Measurements from ENCODE around the gene NRIP2.

NRIP2 gene

GRCh38 chr12:2804393-2805142 is 30.3 kb downstream of the NRIP2 start:
- no peak for DNase-seq

GRCh38 chr12:2803635-2804392 is 31.0 kb downstream of the NRIP2 start:
- no peak for DNase-seq

GRCh38 chr12:2801044-2801783 is 33.6 kb downstream of the NRIP2 start:
- DNase-seq: no peak

- no peak for DNase-seq
These were observed 34.7 kb downstream of the NRIP2 start for GRCh38 chr12:2800046-2800570.

GRCh38 chr12:2797721-2798418 is 37.0 kb downstream of the NRIP2 start:
- no peak for DNase-seq

- no peak for DNase-seq
These were observed 38.6 kb downstream of the NRIP2 start for GRCh38 chr12:2796187-2796666.

- DNase-seq: peak; percentile 66
These were observed 39.3 kb downstream of the NRIP2 start for GRCh38 chr12:2795291-2796186.

- DNase-seq: peak; percentile 91
These were observed 40.0 kb downstream of the NRIP2 start, which contains the start of gene FKBP4 for GRCh38 chr12:2794736-2795289. TSS of gene FKBP4 (plus strand) at chr12:2794970. CDS start at chr12:2795140, 170 bp downstream.

GRCh38 chr12:2794191-2794735 is 40.6 kb downstream of the NRIP2 start:
- no peak for DNase-seq

GRCh38 chr12:2793561-2793960 is 41.3 kb downstream of the NRIP2 start:
- no peak for DNase-seq

- DNase-seq: no peak
These were observed 41.9 kb downstream of the NRIP2 start for GRCh38 chr12:2792671-2793500.

GRCh38 chr12:2791089-2791488 is 43.7 kb downstream of the NRIP2 start:
- no peak for DNase-seq

GRCh38 chr12:2785017-2785416 is 49.8 kb downstream of the NRIP2 start:
- no peak for DNase-seq

- DNase-seq: peak; percentile 11
These were observed 50.8 kb downstream of the NRIP2 start for GRCh38 chr12:2783936-2784600.

GRCh38 chr12:2779281-2779680 is 55.6 kb downstream of the NRIP2 start:
- no peak for DNase-seq

GRCh38 chr12:2776129-2776806 is 58.6 kb downstream of the NRIP2 start:
- no peak for DNase-seq

GRCh38 chr12:2775431-2775830 is 59.4 kb downstream of the NRIP2 start:
- no peak for DNase-seq
